Measurements from ENCODE around the gene SRGN.
A peak's percentile ranks its signal among the peaks of the same experiment; 100 is the strongest.

SRGN gene

GRCh38 chr10:69061305-69062161 lies 26.4 kb upstream of the SRGN start:
- no peak for DNase-seq (ENCODE audit: low read depth in 2 of 2)

- no peak for DNase-seq (ENCODE audit: low read depth in 2 of 2)
Observed at GRCh38 chr10:69062901-69063300, 25.0 kb upstream of the SRGN start.

DNA sequence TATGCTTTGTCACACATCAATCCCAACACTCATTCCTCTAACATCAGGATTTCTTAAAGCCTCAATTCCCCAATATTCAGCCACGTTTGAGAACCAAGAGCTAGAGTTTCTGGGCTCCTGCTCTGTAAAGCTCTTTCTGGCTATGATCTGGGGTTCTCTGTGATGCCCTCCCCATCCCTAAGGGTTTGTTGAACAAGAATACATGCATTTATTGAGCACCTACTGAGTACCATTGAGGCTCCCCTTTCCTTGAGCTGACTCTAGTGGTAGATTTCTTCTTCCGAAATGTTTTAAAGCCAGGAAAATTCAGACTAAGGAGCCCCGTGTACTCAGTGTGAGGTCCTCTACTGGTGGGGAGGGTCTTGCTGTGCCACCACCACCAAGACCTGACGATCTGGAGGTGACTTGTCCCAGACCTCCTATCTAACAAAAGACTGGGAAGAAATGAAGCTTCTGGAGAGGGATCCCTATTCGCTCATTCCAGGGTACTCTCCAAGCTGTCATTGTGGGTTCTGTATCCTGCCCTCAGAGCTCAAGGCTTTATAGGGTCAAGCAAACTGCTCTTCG lies 23.1 kb upstream of the SRGN start:
- no peak for DNase-seq (ENCODE audit: low read depth in 2 of 2)

DNA sequence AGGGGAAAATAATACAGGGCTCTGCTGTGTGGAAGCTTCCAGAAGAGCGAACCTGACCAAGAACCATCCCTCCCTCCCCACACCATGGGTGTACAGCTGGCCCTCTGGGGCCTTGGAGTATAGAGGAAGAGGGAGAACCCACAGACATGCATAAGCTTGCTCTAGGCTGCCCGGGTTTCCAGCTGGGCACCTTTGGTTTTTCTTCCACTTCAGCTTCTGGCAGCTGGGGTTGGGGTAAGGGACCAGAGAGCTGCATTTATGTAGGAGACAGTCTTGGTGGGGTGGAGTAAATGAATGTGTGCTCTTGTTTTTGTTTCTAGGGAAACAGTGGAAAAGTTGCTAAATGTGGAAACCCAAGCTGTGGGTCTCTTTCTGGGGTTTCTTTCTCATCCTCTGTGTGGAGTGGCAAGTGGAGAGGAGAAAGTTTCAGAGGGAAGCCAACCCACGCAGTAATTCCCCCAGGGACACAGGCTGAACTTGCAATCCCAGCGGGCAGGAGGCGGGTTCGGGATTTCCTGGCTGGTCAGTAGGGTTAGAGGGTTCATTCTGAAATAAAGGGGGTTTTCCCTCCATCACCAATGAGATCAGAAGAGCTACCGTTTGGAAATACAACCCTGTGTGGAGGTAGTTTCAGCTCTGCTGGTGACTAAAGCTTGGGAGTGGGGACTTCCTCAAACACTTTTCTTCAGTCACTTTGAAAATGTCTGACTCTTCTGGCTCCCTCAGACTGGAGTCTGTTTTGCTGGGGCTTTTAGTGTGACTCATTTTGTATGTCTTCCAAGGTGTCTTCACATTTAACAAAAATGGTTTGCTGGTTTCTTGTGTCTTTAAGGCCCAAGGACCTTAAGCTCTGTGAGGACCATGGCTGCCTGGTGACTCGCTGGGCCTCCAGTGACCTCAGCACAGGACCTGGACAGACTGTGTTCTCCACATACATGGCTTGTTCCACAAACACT lies 22.2 kb upstream of the SRGN start:
- DNase-seq (ENCODE audit: low read depth in 2 of 2) = peak; percentile 51 to 55

GRCh38 chr10:69067189-69067588 lies 20.7 kb upstream of the SRGN start:
- no peak for DNase-seq (ENCODE audit: low read depth in 2 of 2)

GRCh38 chr10:69068549-69068948 lies 19.4 kb upstream of the SRGN start:
- no peak for DNase-seq (ENCODE audit: low read depth in 2 of 2)

GRCh38 chr10:69069090-69070042 lies 18.5 kb upstream of the SRGN start:
- DNase-seq (ENCODE audit: low read depth in 2 of 2) = no peak

DNA sequence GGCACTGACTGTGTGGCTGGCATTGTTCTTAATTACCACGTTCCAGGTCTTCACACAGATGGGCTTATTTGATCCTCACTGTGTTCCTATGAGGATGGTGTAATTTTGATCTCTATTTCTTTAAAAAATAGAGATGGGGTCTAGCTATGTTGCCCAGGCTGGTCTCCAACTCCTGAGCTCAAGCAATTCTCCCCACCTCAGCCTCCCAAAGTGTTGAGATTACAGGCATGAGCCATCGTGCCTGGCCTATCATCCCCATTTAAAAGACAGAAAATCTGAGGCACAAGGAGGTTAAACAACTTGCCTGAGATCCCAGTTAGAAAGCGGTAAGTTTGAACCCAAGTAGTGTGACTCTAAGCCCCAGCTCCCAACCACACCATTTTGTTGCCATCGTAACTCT lies 17.0 kb upstream of the SRGN start:
- DNase-seq (ENCODE audit: low read depth in 2 of 2) = no peak

GRCh38 chr10:69071610-69072009 lies 16.3 kb upstream of the SRGN start:
- DNase-seq (ENCODE audit: low read depth in 2 of 2) = no peak

- DNase-seq (ENCODE audit: low read depth in 2 of 2) = no peak
Observed at GRCh38 chr10:69073026-69073425, 14.9 kb upstream of the SRGN start.

GRCh38 chr10:69073736-69074364 lies 14.1 kb upstream of the SRGN start:
- DNase-seq (ENCODE audit: low read depth in 2 of 2) = no peak

- DNase-seq (ENCODE audit: low read depth in 2 of 2) = no peak
Observed at GRCh38 chr10:69074532-69074931, 13.4 kb upstream of the SRGN start.

DNA sequence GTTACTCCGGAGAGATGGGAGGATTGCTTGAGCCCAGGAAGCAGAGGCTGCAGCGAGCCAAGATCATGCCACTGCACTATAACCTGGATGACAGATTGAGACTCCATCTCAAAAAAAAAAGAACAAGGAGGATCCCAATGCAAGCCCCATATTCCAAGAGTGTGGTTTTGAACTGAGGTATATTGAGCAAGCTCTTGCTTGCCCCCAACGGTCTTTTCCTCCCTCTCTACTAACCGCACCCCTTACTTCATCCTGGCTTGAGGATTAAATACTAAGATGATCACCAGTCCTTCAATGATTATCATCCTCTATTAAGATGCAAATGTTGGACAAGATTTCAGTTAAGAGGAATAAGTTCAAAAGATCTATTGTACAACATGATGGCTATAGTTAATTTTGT lies 12.5 kb upstream of the SRGN start:
- DNase-seq (ENCODE audit: low read depth in 2 of 2) = no peak

DNA sequence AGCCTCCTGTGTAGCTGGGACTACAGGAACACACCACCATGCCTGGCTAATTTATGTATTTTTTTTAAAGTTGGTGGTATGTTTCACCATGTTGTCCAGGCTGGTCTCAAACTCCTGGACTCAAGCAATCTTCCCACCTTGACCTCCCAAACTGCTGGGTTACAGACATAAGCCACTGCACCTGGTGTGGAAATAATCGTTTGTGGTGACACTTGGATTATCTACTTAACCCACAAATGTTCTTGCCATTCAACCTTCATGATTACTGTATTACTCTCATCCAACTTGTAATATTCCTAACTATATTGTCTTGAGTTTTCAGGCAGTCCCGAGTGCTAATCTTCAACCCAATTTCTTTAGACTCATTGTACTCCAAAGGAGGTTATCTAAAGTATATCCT lies 9.6 kb upstream of the SRGN start:
- no peak for DNase-seq (ENCODE audit: low read depth in 2 of 2)

GRCh38 chr10:69080226-69080625 lies 7.7 kb upstream of the SRGN start:
- no peak for DNase-seq (ENCODE audit: low read depth in 2 of 2)

GRCh38 chr10:69086001-69086509 lies 1.8 kb upstream of the SRGN start:
- DNase-seq (ENCODE audit: low read depth in 2 of 2) = no peak

DNA sequence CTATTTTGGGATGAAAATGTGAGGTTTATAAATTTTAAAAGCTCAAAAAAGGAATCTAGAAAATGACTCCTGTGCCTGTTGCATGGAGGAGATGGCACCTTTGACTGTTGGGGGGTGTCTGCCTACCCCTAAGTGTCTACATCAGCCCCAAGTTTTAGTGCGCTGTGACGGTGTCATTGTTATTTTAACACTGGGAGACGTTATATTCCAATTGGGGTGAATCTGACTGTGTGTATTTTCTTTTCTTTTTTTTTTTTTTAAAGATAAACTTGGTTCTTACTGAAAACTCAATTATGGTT lies 517 bp downstream of the SRGN start:
- no peak for DNase-seq (ENCODE audit: low read depth in 2 of 2)

DNA sequence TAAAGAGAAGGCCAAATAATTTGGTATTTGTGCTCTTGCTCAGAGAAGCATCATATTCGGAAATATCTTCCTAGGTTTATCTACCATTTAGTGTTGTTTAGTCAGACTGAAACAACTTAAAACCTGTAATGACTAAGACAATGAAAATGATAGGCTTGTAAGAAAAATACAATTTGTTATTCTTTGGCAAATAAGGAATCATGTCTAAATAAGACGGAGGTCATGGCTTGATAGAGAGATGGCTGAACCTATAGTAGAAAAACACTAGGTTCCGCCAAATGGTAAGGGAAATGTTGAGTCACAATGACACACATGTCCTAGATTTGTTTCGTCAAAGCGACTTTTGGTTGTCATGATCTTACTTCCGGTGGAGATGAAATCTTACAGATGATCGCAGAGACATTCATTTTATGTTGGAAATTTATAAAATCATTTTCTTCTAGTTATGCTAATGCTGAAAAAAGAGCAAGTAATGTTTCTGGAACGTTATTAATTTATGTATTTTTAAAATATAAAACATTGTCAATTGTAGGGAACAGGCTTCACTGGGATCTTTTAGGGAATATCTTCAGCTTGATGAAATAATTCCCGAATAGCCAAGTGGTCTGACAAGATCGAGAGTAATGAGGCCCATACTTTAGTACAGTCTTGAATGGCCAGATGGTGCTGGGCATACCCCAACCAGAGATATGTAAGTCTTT lies 1.0 kb downstream of the SRGN start:
- DNase-seq (ENCODE audit: low read depth in 2 of 2) = no peak

DNA sequence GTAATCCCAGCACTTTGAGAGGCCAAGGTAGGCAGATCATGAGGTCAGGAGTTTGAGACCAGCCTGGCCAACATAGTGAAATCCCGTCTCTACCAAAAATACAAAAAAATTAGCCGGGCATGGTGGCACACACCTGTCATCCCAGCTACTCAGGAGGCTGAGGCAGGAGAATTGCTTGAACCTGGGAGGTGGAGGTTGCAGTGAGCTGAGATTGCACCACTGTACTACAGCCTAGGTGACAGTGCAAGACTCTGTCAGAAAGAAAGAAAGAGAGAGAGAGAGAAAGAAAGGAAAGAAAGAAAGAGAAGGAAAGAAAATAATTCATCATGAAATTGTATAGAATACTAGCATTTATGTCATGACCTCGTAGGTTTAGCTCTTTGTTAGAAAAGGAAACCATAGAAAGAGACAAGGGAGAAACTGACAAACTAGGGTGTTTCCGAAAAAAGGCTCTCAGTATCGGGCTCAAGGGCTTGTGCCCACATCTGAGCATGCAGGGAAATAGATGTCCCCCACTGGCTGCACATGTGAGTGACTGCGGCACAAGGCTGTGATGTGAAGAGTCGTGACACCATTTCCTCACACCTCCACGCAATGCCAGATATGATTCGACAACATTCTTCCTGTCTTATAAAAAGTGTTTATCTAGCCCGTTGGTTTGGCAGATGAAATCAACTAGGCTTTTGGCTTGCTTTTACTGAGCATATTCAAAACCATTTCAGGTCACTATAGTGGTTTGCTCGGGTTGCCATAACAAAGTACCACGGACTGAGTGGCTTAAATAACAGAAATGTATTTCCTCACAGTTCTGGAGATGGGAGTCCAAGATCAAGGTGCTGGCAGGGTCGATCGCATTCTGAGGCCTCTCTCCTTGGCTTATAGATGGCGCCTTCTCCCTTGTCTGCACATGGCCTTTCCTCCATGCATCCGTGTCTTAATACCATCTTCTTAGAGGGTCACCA lies 2.0 kb downstream of the SRGN start:
- DNase-seq (ENCODE audit: low read depth in 2 of 2) = peak; percentile 68 to 80
